B cell (primary cell): ENCODE measurements around the gene DIS3L2. TPM values are rescaled to one million over a fixed set of nuclear protein-coding genes. Genes with fewer than 3 reads are reported as not detected.

Experiments
- ATAC-seq: fragments of 200-7000 bp; cut with Tn5 transposase; one replicate; pipeline ENCODE4 v1.10.0; 2021; ENCODE audit warnings: low read depth, mild to moderate bottlenecking, moderate number of reproducible peaks, moderate library complexity
- CTCF ChIA-PET: fragments of 350-600 bp; sonication (Branson Sonifier 250); formaldehyde crosslinking; loops from one replicate; lab custom pipeline; 2021; ENCODE audit warnings: antibody characterized with exemption, inconsistent platforms; lab: Charles Lee
- POLR2A ChIA-PET: fragments of 350-600 bp; sonication (Branson Sonifier 250); formaldehyde crosslinking; loops from one replicate; lab custom pipeline; 2021; ENCODE audit warnings: antibody characterized with exemption; lab: Charles Lee
- DNase-seq: peaks from one replicate; pipeline ENCODE4 v3.0.0; 2013
- H2AFZ ChIP-seq: 2 replicates; pipeline ENCODE4 v1.6.1; 2012; ENCODE audit warnings: mild to moderate bottlenecking, low read depth, low read length; ENCODE audit not compliant: insufficient read depth, poor library complexity, severe bottlenecking
- H3K27ac ChIP-seq, 2 donors: 1 replicate in 1 of 2; 2 replicates in 1 of 2; pipeline ENCODE4 v1.5.1; 2012 to 2013; ENCODE audit warnings: low read length in 2 of 2, mild to moderate bottlenecking in 2 of 2, moderate library complexity in 1 of 2
- H3K27me3 ChIP-seq, 4 experiments: fragments of 200-600 bp in 1 of 4; sonication (generic) in 1 of 4; replicated peaks in 1 of 4; 1 replicate in 2 of 4; 2 replicates in 2 of 4; pipeline versions ENCODE4 v1.6.1 to v1.7.0; 2013 to 2016; ENCODE audit warnings: low read length in 3 of 4, mild to moderate bottlenecking in 2 of 4, mixed read lengths in 1 of 4, moderate library complexity in 1 of 4; ENCODE audit not compliant: insufficient read depth in 4 of 4, control insufficient read depth in 3 of 4; ENCODE audit errors: control extremely low read depth in 1 of 4
- H3K36me3 ChIP-seq, 2 experiments: replicated peaks in 1 of 2; 1 replicate in 1 of 2; 2 replicates in 1 of 2; pipeline versions ENCODE4 v1.6.1 to v1.7.1; 2013; ENCODE audit warnings: low read length in 1 of 2; ENCODE audit not compliant: insufficient read depth in 2 of 2, control insufficient read depth in 1 of 2; ENCODE audit errors: control extremely low read depth in 1 of 2, extremely low read depth in 1 of 2
- H3K4me1 ChIP-seq, 2 donors: fragments of 200-600 bp in 1 of 2; sonication (generic) in 1 of 2; 1 replicate in 1 of 2; 2 replicates in 1 of 2; pipeline versions ENCODE4 v1.5.1 to v1.6.1; 2013 to 2017; ENCODE audit warnings: low read length in 2 of 2; ENCODE audit not compliant: control insufficient read depth in 2 of 2, insufficient read depth in 2 of 2
- H3K4me2 ChIP-seq: replicated peaks from 2 replicates; pipeline ENCODE3; 2012; ENCODE audit warnings: mild to moderate bottlenecking, low read depth, low read length; ENCODE audit not compliant: poor library complexity, severe bottlenecking
- H3K4me3 ChIP-seq, 5 experiments: fragments of 200-600 bp in 1 of 5; sonication (generic) in 1 of 5; 1 replicate in 3 of 5; 2 replicates in 2 of 5; pipeline versions ENCODE4 v1.5.1 to v1.7.0; 2011 to 2016; ENCODE audit warnings: low read length in 4 of 5, mild to moderate bottlenecking in 4 of 5, low read depth in 2 of 5, control low read depth in 1 of 5, moderate library complexity in 1 of 5; ENCODE audit not compliant: insufficient read depth in 1 of 5; ENCODE audit errors: control extremely low read depth in 1 of 5, extremely low read depth in 1 of 5
- H3K79me2 ChIP-seq: fragments of 200-600 bp; sonication (generic); one replicate; pipeline ENCODE4 v1.6.0; 2016; ENCODE audit warnings: low read length; ENCODE audit not compliant: control insufficient read depth, insufficient read depth
- H3K9ac ChIP-seq: fragments of 200-600 bp; sonication (generic); 2 replicates; pipeline ENCODE4 v1.6.1; 2017; ENCODE audit warnings: mild to moderate bottlenecking, low read length, moderate library complexity
- H3K9me3 ChIP-seq, 3 donors: one replicate each; pipeline versions ENCODE4 v1.6.1 to v1.7.1; 2013; ENCODE audit warnings: low read length in 2 of 3; ENCODE audit not compliant: control insufficient read depth in 2 of 3, insufficient read depth in 1 of 3; ENCODE audit errors: control extremely low read depth in 1 of 3
- H4K20me1 ChIP-seq: 2 replicates; pipeline ENCODE4 v1.6.0; 2012; ENCODE audit warnings: mild to moderate bottlenecking, low read length; ENCODE audit not compliant: insufficient read depth, control insufficient read depth, poor library complexity, severe bottlenecking
- H3K27ac Mint-ChIP-seq: one replicate; pipeline ENCODE4 v1.8.0; 2021; ENCODE audit warnings: mixed read lengths
- H3K27me3 Mint-ChIP-seq: one replicate; pipeline ENCODE4 v1.8.0; 2021; ENCODE audit warnings: mixed read lengths
- H3K4me1 Mint-ChIP-seq: one replicate; pipeline ENCODE4 v1.8.0; 2021; ENCODE audit warnings: mixed read lengths
- H3K4me3 Mint-ChIP-seq: one replicate; pipeline ENCODE4 v1.8.0; 2021; ENCODE audit warnings: mixed read lengths
- H3K9me3 Mint-ChIP-seq: one replicate; pipeline ENCODE4 v1.8.0; 2022; ENCODE audit warnings: mixed read lengths; ENCODE audit not compliant: insufficient read depth
- CTCF ChIP-seq: fragments of 200-600 bp; IDR thresholded peaks from one replicate; pipeline ENCODE4 v1.8.0; 2022; ENCODE audit warnings: antibody characterized with exemption, mild to moderate bottlenecking
- EZH2 ChIP-seq: IDR thresholded peaks from 2 replicates; pipeline ENCODE4 v1.6.1; 2012; ENCODE audit warnings: borderline replicate concordance, low read depth, mild to moderate bottlenecking, moderate library complexity, low read length; ENCODE audit not compliant: insufficient read depth, poor library complexity, severe bottlenecking
- WGBS: methylation state at CpG from one replicate; pipeline ENCODE4 v1.1.5; 2013; ENCODE audit warnings: missing lambda C conversion rate; ENCODE audit not compliant: insufficient coverage; 5-methylcytosine and 5-hydroxymethylcytosine counted together
- intact Hi-C: fragments of 100-400 bp; cut with micrococcal nuclease; formaldehyde crosslinking; loops from one replicate; pipeline ENCODE4 v1.10.0; 2022
- polyA plus RNA-seq: library from polyadenylated mRNA; depleted of rRNA; stranded (reverse); fragments of >200 nt; gene quantifications from 2 replicates; pipeline ENCODE4 v1.2.3, GENCODE V29; 2012
- total RNA-seq, 2 donors: library from RNA; stranded (reverse); fragments of 120-200 nt in 1 of 2; gene quantifications; 1 replicate in 1 of 2; 2 replicates in 1 of 2; pipeline versions ENCODE4 v1.2.3 to v1.2.4, GENCODE V29; 2013 to 2022

The DIS3L2 gene
- total and polyA plus RNA-seq, 2 donors (not counting 1 experiment from before 2014, with no cell fraction given) = 34.5 to 70.1 TPM

GRCh38 chr2:231931481-231931915 is 30.0 kb upstream of the DIS3L2 start:
- ATAC-seq = no peak
- ChIA-PET CTCF (interaction anchor here (1.4 kb wide), 1 partner anchor 211 kb away, joined by 4 read pairs; no protein-coding TSS in a partner anchor), POLR2A (no interaction called here)
- Mint-ChIP-seq H3K27ac (no peak overlapping the region), H3K4me3 (no peak overlapping the region), H3K9me3 (no peaks in the 10 kb centered on the region), H3K27me3 (peaks cover 42% of the 10 kb centered on the region), H3K4me1 (peaks cover 26% of the 10 kb centered on the region)
- H3K9ac ChIP-seq = no peak overlapping the region
- H2AFZ ChIP-seq = no peak overlapping the region
- no peaks in the 10 kb centered on the region for H3K9me3 ChIP-seq
- no peak overlapping the region for H3K27ac ChIP-seq
- TF ChIP-seq CTCF (no peak), EZH2 (no peak)
- H3K36me3 ChIP-seq = no peaks in the 10 kb centered on the region
- DNase-seq = no peak
- 88% methylated on average over 5 of the region's 7 CpGs for WGBS
- peaks cover 0 to 25% (median 7%) of the 10 kb centered on the region in 4 experiments for H3K27me3 ChIP-seq
- intact Hi-C loops = no loop called here
- no peak overlapping the region for H3K4me3 ChIP-seq
- H3K79me2 ChIP-seq = no peaks in the 10 kb centered on the region
- H3K4me1 ChIP-seq = peaks cover 7 to 21% of the 10 kb centered on the region in 2 donors
- H4K20me1 ChIP-seq = no peaks in the 10 kb centered on the region
- no peak overlapping the region for H3K4me2 ChIP-seq

GRCh38 chr2:231932711-231932970 is 28.9 kb upstream of the DIS3L2 start:
- no peaks in the 10 kb centered on the region for H3K36me3 ChIP-seq
- H2AFZ ChIP-seq = no peak overlapping the region
- POLR2A ChIA-PET = no interaction called here
- H3K4me1 Mint-ChIP-seq = peaks cover 14% of the 10 kb centered on the region
- intact Hi-C loops = no loop called here
- no peaks in the 10 kb centered on the region for H3K9me3 ChIP-seq
- peaks cover 0 to 15% (median 2%) of the 10 kb centered on the region in 4 experiments for H3K27me3 ChIP-seq
- no peak overlapping the region for H3K4me3 Mint-ChIP-seq
- no peaks in the 10 kb centered on the region for H3K9me3 Mint-ChIP-seq
- CTCF ChIA-PET = no interaction called here
- no peak overlapping the region for H3K9ac ChIP-seq
- no peak overlapping the region for H3K27ac Mint-ChIP-seq
- no peak for ATAC-seq
- peaks cover 0 to 13% of the 10 kb centered on the region in 2 donors for H3K4me1 ChIP-seq
- H3K27me3 Mint-ChIP-seq = peaks cover 32% of the 10 kb centered on the region
- TF ChIP-seq CTCF (no peak), EZH2 (no peak)
- no peaks in the 10 kb centered on the region for H3K79me2 ChIP-seq
- H3K27ac ChIP-seq = no peak overlapping the region
- H3K4me3 ChIP-seq = no peak overlapping the region
- WGBS = 100% methylated on average over 3 of the region's 3 CpGs
- H3K4me2 ChIP-seq = no peak overlapping the region
- H4K20me1 ChIP-seq = no peaks in the 10 kb centered on the region
- DNase-seq = no peak
